Measurements from ENCODE around the gene SLC39A11. TPM values are rescaled to one million over a fixed set of nuclear protein-coding genes. Genes with fewer than 3 reads are reported as not detected.

SLC39A11 gene
- total and polyA plus RNA-seq, 2 donors (not counting 1 experiment from before 2014, with no cell fraction given), result 12.7 to 27.4 TPM

DNA sequence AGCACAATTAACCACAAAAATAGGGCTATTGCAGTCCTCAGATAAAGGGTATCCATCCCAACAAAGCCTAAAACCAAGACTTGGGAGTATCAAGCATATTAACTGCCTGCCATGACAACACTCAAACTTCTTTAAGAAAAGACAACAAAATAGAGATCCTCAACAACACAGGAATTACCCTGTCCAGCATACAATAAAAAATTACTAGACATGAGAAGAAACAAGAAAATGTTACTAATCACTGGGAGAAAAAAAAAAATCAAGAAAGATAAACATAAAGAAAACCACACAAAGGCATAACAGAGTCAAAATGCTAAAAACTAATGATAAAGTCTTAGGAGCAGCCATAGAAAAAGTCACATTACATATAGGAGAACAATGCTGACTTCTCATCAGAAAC is 73.9 kb downstream of the SLC39A11 start:
- Histone ChIP-seq H3K27ac (ENCODE audit: insufficient read depth, low read length) (no peak overlapping the region), H3K9me3 (ENCODE audit: control insufficient read depth, insufficient read depth, low read depth, low read length) (no peaks in the 10 kb centered on the region), H3K4me1 (ENCODE audit: control insufficient read depth, extremely low read depth, insufficient read depth, low read length) (peaks cover 2% of the 10 kb centered on the region), H3K4me2 (ENCODE audit: extremely low read depth, insufficient read depth, low read length) (no peak overlapping the region), H4K20me1 (ENCODE audit: control insufficient read depth, extremely low read depth, insufficient read depth, low read length) (no peaks in the 10 kb centered on the region), H3K27me3 (ENCODE audit: control insufficient read depth, insufficient read depth, low read length) (no peaks in the 10 kb centered on the region), H3K9ac (ENCODE audit: insufficient read depth, low read length) (no peak overlapping the region), H3K36me3 (ENCODE audit: control insufficient read depth, insufficient read depth, low read length) (no peaks in the 10 kb centered on the region), H3K79me2 (ENCODE audit: control insufficient read depth, insufficient read depth, low read length) (no peaks in the 10 kb centered on the region), H3K4me3 (replicated peaks in 1 of 4; ENCODE audit: control extremely low read depth in 1 of 4, insufficient read depth in 1 of 4, low read depth in 3 of 4, low read length in 4 of 4) (no peak overlapping the region), H2AFZ (ENCODE audit: low read length) (no peak overlapping the region)
- TF ChIP-seq, protein P1, sequence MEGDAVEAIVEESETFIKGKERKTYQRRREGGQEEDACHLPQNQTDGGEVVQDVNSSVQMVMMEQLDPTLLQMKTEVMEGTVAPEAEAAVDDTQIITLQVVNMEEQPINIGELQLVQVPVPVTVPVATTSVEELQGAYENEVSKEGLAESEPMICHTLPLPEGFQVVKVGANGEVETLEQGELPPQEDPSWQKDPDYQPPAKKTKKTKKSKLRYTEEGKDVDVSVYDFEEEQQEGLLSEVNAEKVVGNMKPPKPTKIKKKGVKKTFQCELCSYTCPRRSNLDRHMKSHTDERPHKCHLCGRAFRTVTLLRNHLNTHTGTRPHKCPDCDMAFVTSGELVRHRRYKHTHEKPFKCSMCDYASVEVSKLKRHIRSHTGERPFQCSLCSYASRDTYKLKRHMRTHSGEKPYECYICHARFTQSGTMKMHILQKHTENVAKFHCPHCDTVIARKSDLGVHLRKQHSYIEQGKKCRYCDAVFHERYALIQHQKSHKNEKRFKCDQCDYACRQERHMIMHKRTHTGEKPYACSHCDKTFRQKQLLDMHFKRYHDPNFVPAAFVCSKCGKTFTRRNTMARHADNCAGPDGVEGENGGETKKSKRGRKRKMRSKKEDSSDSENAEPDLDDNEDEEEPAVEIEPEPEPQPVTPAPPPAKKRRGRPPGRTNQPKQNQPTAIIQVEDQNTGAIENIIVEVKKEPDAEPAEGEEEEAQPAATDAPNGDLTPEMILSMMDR (conservative IDR thresholded peaks at IDR 0.05 in 1 of 2, IDR thresholded peaks at IDR 0.05 in 1 of 2; ENCODE audit: low read depth in 1 of 2, low read length in 2 of 2), result no peak
- TF ChIP-seq EZH2 (IDR thresholded peaks at IDR 0.05; ENCODE audit: low read length, missing control alignments), result no peak
- no peak for DNase-seq (ENCODE audit: low read depth in 2 of 2)

DNA sequence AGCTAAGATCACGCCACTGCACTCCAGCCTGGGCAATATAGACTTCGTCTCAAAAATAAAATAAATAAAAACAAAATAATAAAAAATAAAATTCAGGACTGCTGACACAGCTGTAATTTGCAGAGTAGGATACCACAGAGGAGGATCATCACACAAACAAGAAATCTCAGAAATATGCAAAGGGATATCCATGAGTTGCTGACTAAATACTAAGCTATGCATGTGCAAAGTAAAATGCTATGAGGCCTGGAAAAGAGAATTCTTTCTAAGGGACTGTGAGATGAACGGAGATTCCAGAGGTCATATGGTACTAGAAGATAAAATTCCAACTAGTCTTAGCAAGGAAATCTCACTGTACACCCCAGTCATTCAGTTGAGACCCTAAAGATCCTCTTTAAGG is 74.8 kb downstream of the SLC39A11 start:
- Histone ChIP-seq H3K4me2 (ENCODE audit: extremely low read depth, insufficient read depth, low read length) (peak overlapping the region; percentile 25), H3K9me3 (ENCODE audit: control insufficient read depth, insufficient read depth, low read depth, low read length) (no peaks in the 10 kb centered on the region), H2AFZ (ENCODE audit: low read length) (no peak overlapping the region), H3K27me3 (ENCODE audit: control insufficient read depth, insufficient read depth, low read length) (no peaks in the 10 kb centered on the region), H3K4me1 (ENCODE audit: control insufficient read depth, extremely low read depth, insufficient read depth, low read length) (peaks cover 2% of the 10 kb centered on the region), H4K20me1 (ENCODE audit: control insufficient read depth, extremely low read depth, insufficient read depth, low read length) (no peaks in the 10 kb centered on the region), H3K27ac (ENCODE audit: insufficient read depth, low read length) (no peak overlapping the region), H3K79me2 (ENCODE audit: control insufficient read depth, insufficient read depth, low read length) (no peaks in the 10 kb centered on the region), H3K9ac (ENCODE audit: insufficient read depth, low read length) (no peak overlapping the region), H3K4me3 (replicated peaks in 1 of 4; ENCODE audit: control extremely low read depth in 1 of 4, insufficient read depth in 1 of 4, low read depth in 3 of 4, low read length in 4 of 4) (no peak overlapping the region), H3K36me3 (ENCODE audit: control insufficient read depth, insufficient read depth, low read length) (no peaks in the 10 kb centered on the region)
- TF ChIP-seq, protein P1 (conservative IDR thresholded peaks at IDR 0.05 in 1 of 2, IDR thresholded peaks at IDR 0.05 in 1 of 2; ENCODE audit: low read depth in 1 of 2, low read length in 2 of 2), result no peak
- no peak for TF ChIP-seq EZH2 (IDR thresholded peaks at IDR 0.05; ENCODE audit: low read length, missing control alignments)
- peak; percentile 19 to 78 for DNase-seq (ENCODE audit: low read depth in 2 of 2)

DNA sequence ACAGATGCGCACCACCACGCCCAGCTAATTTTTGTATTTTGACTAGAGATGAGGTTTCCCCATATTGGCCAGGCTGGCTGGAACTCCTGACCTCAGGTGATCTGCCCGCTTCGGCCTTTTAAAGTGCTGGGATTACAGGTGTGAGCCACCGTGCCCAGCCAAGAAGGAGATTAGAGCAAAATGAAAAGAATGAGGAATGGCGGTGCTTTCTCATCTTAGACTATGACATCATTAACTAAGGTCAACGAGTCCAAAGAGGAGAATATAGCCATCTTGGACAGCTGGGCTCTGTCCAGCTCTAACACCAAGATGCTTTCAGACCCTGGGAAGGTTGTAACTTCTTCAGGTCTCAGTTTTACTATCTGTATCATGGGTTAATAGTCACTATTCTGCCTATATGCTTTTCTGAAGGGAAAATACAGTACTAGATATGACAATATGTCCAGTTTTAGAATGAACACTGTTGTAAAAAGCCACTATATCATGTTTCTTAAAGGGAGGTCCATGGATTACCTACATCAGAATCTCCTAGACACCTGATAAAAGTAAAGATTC is 76.7 kb downstream of the SLC39A11 start:
- DNase-seq (ENCODE audit: low read depth in 2 of 2), result no peak
- Histone ChIP-seq H3K36me3 (ENCODE audit: control insufficient read depth, insufficient read depth, low read length) (no peaks in the 10 kb centered on the region), H3K79me2 (ENCODE audit: control insufficient read depth, insufficient read depth, low read length) (no peaks in the 10 kb centered on the region), H3K4me2 (ENCODE audit: extremely low read depth, insufficient read depth, low read length) (no peak overlapping the region), H3K9ac (ENCODE audit: insufficient read depth, low read length) (no peak overlapping the region), H3K9me3 (ENCODE audit: control insufficient read depth, insufficient read depth, low read depth, low read length) (no peaks in the 10 kb centered on the region), H3K27ac (ENCODE audit: insufficient read depth, low read length) (no peak overlapping the region), H3K4me1 (ENCODE audit: control insufficient read depth, extremely low read depth, insufficient read depth, low read length) (peaks cover 2% of the 10 kb centered on the region), H3K27me3 (ENCODE audit: control insufficient read depth, insufficient read depth, low read length) (no peaks in the 10 kb centered on the region), H3K4me3 (replicated peaks in 1 of 4; ENCODE audit: control extremely low read depth in 1 of 4, insufficient read depth in 1 of 4, low read depth in 3 of 4, low read length in 4 of 4) (no peak overlapping the region), H4K20me1 (ENCODE audit: control insufficient read depth, extremely low read depth, insufficient read depth, low read length) (no peaks in the 10 kb centered on the region), H2AFZ (ENCODE audit: low read length) (no peak overlapping the region)
- no peak for TF ChIP-seq EZH2 (IDR thresholded peaks at IDR 0.05; ENCODE audit: low read length, missing control alignments)
- TF ChIP-seq, protein P1 (conservative IDR thresholded peaks at IDR 0.05 in 1 of 2, IDR thresholded peaks at IDR 0.05 in 1 of 2; ENCODE audit: low read depth in 1 of 2, low read length in 2 of 2), result no peak

All from fibroblast of lung (primary cell).